Activated naive CD4-positive, alpha-beta T cell treated with anti-CD3 and anti-CD28 coated beads, Interleukin-2, amount 50 U/mL, for 72 hours (primary cell): ENCODE data around the gene MRC2. TPM values are rescaled to one million over a fixed set of nuclear protein-coding genes. Genes with fewer than 3 reads are reported as not detected.
"Not testable (repeated sequence)": the region's sequence is repeated elsewhere in the genome, so short reads cannot be mapped to it uniquely, and the experiment has no call there.

Source experiments
- ATAC-seq, 2 donors: fragments of 150-1000 bp; cut with Tn5 transposase; 2 replicates each; pipeline ENCODE4 v1.10.0; 2021; ENCODE audit warnings: mild to moderate bottlenecking in 2 of 2, moderate library complexity in 2 of 2
- DNase-seq, 2 donors: peaks; one replicate each; pipeline ENCODE4 v3.0.0; 2021 to 2022; ENCODE audit warnings: low spot score in 2 of 2
- H3K27ac Mint-ChIP-seq, 2 donors: one replicate each; pipeline ENCODE4 v1.8.0; 2022; ENCODE audit warnings: mild to moderate bottlenecking in 2 of 2, mixed read lengths in 2 of 2
- H3K36me3 Mint-ChIP-seq, 2 donors: one replicate each; pipeline ENCODE4 v1.8.0; 2022; ENCODE audit warnings: mixed read lengths in 2 of 2
- H3K9me3 Mint-ChIP-seq, 2 donors: one replicate each; pipeline ENCODE4 v1.8.0; 2022; ENCODE audit warnings: mixed read lengths in 2 of 2
- total RNA-seq, 2 donors: library from RNA; stranded (reverse); gene quantifications; one replicate each; pipeline ENCODE4 v1.2.3, GENCODE V29; 2022

The MRC2 gene
- total RNA-seq, 2 donors from 2014 or later = 8.1 to 12.4 TPM

- not testable (repeated sequence) for DNase-seq, H3K27ac Mint-ChIP-seq, H3K36me3 Mint-ChIP-seq, H3K9me3 Mint-ChIP-seq, ATAC-seq
Observed at GRCh38 chr17:62695093-62695738, 67.7 kb downstream of the MRC2 start.

- Mint-ChIP-seq H3K27ac (no peak overlapping the region), H3K9me3 (no peaks in the 10 kb centered on the region), H3K36me3 (no peaks in the 10 kb centered on the region)
- no peak for DNase-seq
- peak in 1 of 2 donors; percentile 34 for ATAC-seq
Observed at GRCh38 chr17:62696256-62696655, 68.8 kb downstream of the MRC2 start.

GRCh38 chr17:62696726-62697490 is 69.4 kb downstream of the MRC2 start:
- no peak overlapping the region for H3K27ac Mint-ChIP-seq
- H3K36me3 Mint-ChIP-seq = no peaks in the 10 kb centered on the region
- ATAC-seq = no peak
- no peaks in the 10 kb centered on the region for H3K9me3 Mint-ChIP-seq
- no peak for DNase-seq

GRCh38 chr17:62698459-62698858 is 71.0 kb downstream of the MRC2 start:
- not testable (repeated sequence) for H3K9me3 Mint-ChIP-seq, H3K36me3 Mint-ChIP-seq, H3K27ac Mint-ChIP-seq, ATAC-seq, DNase-seq

- Mint-ChIP-seq H3K27ac (no peak overlapping the region), H3K9me3 (no peaks in the 10 kb centered on the region), H3K36me3 (no peaks in the 10 kb centered on the region)
- DNase-seq (no peak), ATAC-seq (no peak)
Observed at GRCh38 chr17:62700964-62701705, 73.7 kb downstream of the MRC2 start.

- Mint-ChIP-seq H3K36me3 (no peaks in the 10 kb centered on the region), H3K27ac (no peak overlapping the region), H3K9me3 (no peaks in the 10 kb centered on the region)
- ATAC-seq (no peak), DNase-seq (no peak)
Observed at GRCh38 chr17:62701706-62702085, 74.2 kb downstream of the MRC2 start.

- ATAC-seq = no peak
- Mint-ChIP-seq H3K36me3 (no peaks in the 10 kb centered on the region), H3K9me3 (no peaks in the 10 kb centered on the region), H3K27ac (no peak overlapping the region)
- DNase-seq = no peak
Observed at GRCh38 chr17:62702746-62703260, 75.3 kb downstream of the MRC2 start.

GRCh38 chr17:62703261-62703775 is 75.8 kb downstream of the MRC2 start:
- H3K27ac Mint-ChIP-seq = no peak overlapping the region
- ATAC-seq = peak; percentile 42 to 78

GRCh38 chr17:62703776-62704380 is 76.4 kb downstream of the MRC2 start:
- DNase-seq = peak; percentile 77 to 80
- no peak overlapping the region for H3K27ac Mint-ChIP-seq
- H3K9me3 Mint-ChIP-seq = no peaks in the 10 kb centered on the region
- peak; percentile 92 to 94 for ATAC-seq
- no peaks in the 10 kb centered on the region for H3K36me3 Mint-ChIP-seq

More at GRCh38 chr17:62703261-62703775, 75.8 kb downstream of the MRC2 start:
- Mint-ChIP-seq H3K36me3 (no peaks in the 10 kb centered on the region), H3K9me3 (no peaks in the 10 kb centered on the region)
- DNase-seq = no peak

GRCh38 chr17:62704381-62704971 is 77.0 kb downstream of the MRC2 start:
- no peaks in the 10 kb centered on the region for H3K9me3 Mint-ChIP-seq
- no peak overlapping the region for H3K27ac Mint-ChIP-seq
- no peak for DNase-seq
- ATAC-seq = no peak
- H3K36me3 Mint-ChIP-seq = no peaks in the 10 kb centered on the region

- Mint-ChIP-seq H3K36me3 (no peaks in the 10 kb centered on the region), H3K9me3 (no peaks in the 10 kb centered on the region), H3K27ac (no peak overlapping the region)
- ATAC-seq (peak in 1 of 2 donors; percentile 14), DNase-seq (peak in 1 of 2 donors; percentile 6)
Observed at GRCh38 chr17:62705156-62705777, 77.8 kb downstream of the MRC2 start.

- Mint-ChIP-seq H3K36me3 (no peaks in the 10 kb centered on the region), H3K27ac (no peak overlapping the region), H3K9me3 (no peaks in the 10 kb centered on the region)
- peak in 1 of 2 donors; percentile 44 for DNase-seq
- no peak for ATAC-seq
Observed at GRCh38 chr17:62705778-62706597, 78.5 kb downstream of the MRC2 start.

GRCh38 chr17:62706598-62707424 is 79.3 kb downstream of the MRC2 start:
- no peak for ATAC-seq
- Mint-ChIP-seq H3K36me3 (no peaks in the 10 kb centered on the region), H3K9me3 (no peaks in the 10 kb centered on the region), H3K27ac (no peak overlapping the region)
- peak in 1 of 2 donors; percentile 50 for DNase-seq

GRCh38 chr17:62707425-62707739 is 79.9 kb downstream of the MRC2 start:
- Mint-ChIP-seq H3K9me3 (no peaks in the 10 kb centered on the region), H3K27ac (no peak overlapping the region), H3K36me3 (no peaks in the 10 kb centered on the region)
- ATAC-seq (no peak), DNase-seq (peak in 1 of 2 donors; percentile 49)
